KMS-11 (cell line): ENCODE results near the gene ARL4A.
"Not testable (repeated sequence)": the region's sequence is repeated elsewhere in the genome, so short reads cannot be mapped to it uniquely, and the experiment has no call there.

Experiments
- H2AFZ ChIP-seq: fragments of 200-600 bp; sonication (generic); 2 replicates; pipeline ENCODE4 v1.6.1; 2016; ENCODE audit warnings: antibody characterized with exemption, mixed run types, low read depth
- H3K27ac ChIP-seq: fragments of 200-600 bp; sonication (generic); 2 replicates; pipeline ENCODE4 v1.6.1; 2016; ENCODE audit warnings: mild to moderate bottlenecking, mixed run types
- H3K27me3 ChIP-seq: fragments of 200-600 bp; sonication (generic); 2 replicates; pipeline ENCODE4 v1.6.1; 2017; ENCODE audit warnings: mild to moderate bottlenecking, low read depth, mixed run types, moderate library complexity; ENCODE audit not compliant: insufficient read depth
- H3K36me3 ChIP-seq: fragments of 200-600 bp; sonication (generic); 2 replicates; pipeline ENCODE4 v1.6.1; 2017; ENCODE audit warnings: mild to moderate bottlenecking, mixed run types; ENCODE audit not compliant: insufficient read depth
- H3K4me1 ChIP-seq: fragments of 200-600 bp; sonication (generic); 2 replicates; pipeline ENCODE4 v1.6.1; 2016; ENCODE audit warnings: mild to moderate bottlenecking, low read depth, mixed run types; ENCODE audit not compliant: poor library complexity, severe bottlenecking
- H3K4me2 ChIP-seq: fragments of 200-600 bp; sonication (generic); 2 replicates; pipeline ENCODE4 v1.7.0; 2016; ENCODE audit warnings: mild to moderate bottlenecking, mixed run types
- H3K4me3 ChIP-seq: fragments of 200-600 bp; sonication (generic); IDR thresholded peaks from 2 replicates; pipeline ENCODE4 v1.6.1; 2017; ENCODE audit warnings: low read depth, low read length, mixed read lengths; ENCODE audit not compliant: insufficient read depth
- H3K79me2 ChIP-seq: fragments of 200-600 bp; sonication (generic); 2 replicates; pipeline ENCODE4 v1.6.1; 2016; ENCODE audit warnings: low read depth, mixed run types; ENCODE audit not compliant: insufficient read depth
- H3K9ac ChIP-seq: fragments of 200-600 bp; sonication (generic); 2 replicates; pipeline ENCODE4 v1.6.1; 2016; ENCODE audit warnings: mild to moderate bottlenecking, mixed run types
- H4K20me1 ChIP-seq: fragments of 200-600 bp; sonication (generic); 2 replicates; pipeline ENCODE4 v1.6.1; 2016; ENCODE audit warnings: mild to moderate bottlenecking, mixed run types; ENCODE audit not compliant: insufficient read depth
- CTCF ChIP-seq: fragments of 200-600 bp; sonication (generic); conservative IDR thresholded peaks from 2 replicates; pipeline ENCODE4 v1.6.1; 2017; ENCODE audit warnings: low read depth, mild to moderate bottlenecking, antibody characterized with exemption, low read length, moderate library complexity, mixed read lengths

The ARL4A gene

GRCh38 chr7:12650080-12650479 lies 37.4 kb upstream of the ARL4A start:
- no peak overlapping the region for H3K4me2 ChIP-seq
- H4K20me1 ChIP-seq = no peaks in the 10 kb centered on the region
- H3K4me1 ChIP-seq = no peaks in the 10 kb centered on the region
- H2AFZ ChIP-seq = no peak overlapping the region
- H3K9ac ChIP-seq = no peak overlapping the region
- TF ChIP-seq CTCF = no peak
- no peak overlapping the region for H3K4me3 ChIP-seq
- no peaks in the 10 kb centered on the region for H3K36me3 ChIP-seq
- H3K27ac ChIP-seq = no peak overlapping the region
- H3K27me3 ChIP-seq = no peaks in the 10 kb centered on the region
- H3K79me2 ChIP-seq = no peaks in the 10 kb centered on the region

- Histone ChIP-seq H3K79me2 (no peaks in the 10 kb centered on the region), H3K4me2 (no peak overlapping the region), H3K36me3 (no peaks in the 10 kb centered on the region), H3K27me3 (no peaks in the 10 kb centered on the region), H4K20me1 (no peaks in the 10 kb centered on the region), H3K9ac (no peak overlapping the region), H3K27ac (no peak overlapping the region), H3K4me1 (no peaks in the 10 kb centered on the region), H3K4me3 (no peak overlapping the region), H2AFZ (no peak overlapping the region)
- no peak for TF ChIP-seq CTCF
Measured at GRCh38 chr7:12653110-12653509, 34.3 kb upstream of the ARL4A start.

GRCh38 chr7:12653518-12653917 lies 33.9 kb upstream of the ARL4A start:
- Histone ChIP-seq H3K4me1 (no peaks in the 10 kb centered on the region), H3K9ac (no peak overlapping the region), H3K4me3 (no peak overlapping the region), H3K27me3 (no peaks in the 10 kb centered on the region), H3K36me3 (no peaks in the 10 kb centered on the region), H3K27ac (no peak overlapping the region), H3K4me2 (no peak overlapping the region), H3K79me2 (no peaks in the 10 kb centered on the region), H2AFZ (no peak overlapping the region), H4K20me1 (no peaks in the 10 kb centered on the region)
- TF ChIP-seq CTCF = no peak

GRCh38 chr7:12655161-12655560 lies 32.3 kb upstream of the ARL4A start:
- Histone ChIP-seq H2AFZ (no peak overlapping the region), H3K9ac (no peak overlapping the region)
- TF ChIP-seq CTCF = no peak

GRCh38 chr7:12660423-12660822 lies 27.0 kb upstream of the ARL4A start:
- H3K27ac ChIP-seq, H2AFZ ChIP-seq, H3K4me1 ChIP-seq, H3K27me3 ChIP-seq, H3K36me3 ChIP-seq, H4K20me1 ChIP-seq, H3K9ac ChIP-seq, H3K4me2 ChIP-seq, H3K79me2 ChIP-seq, H3K4me3 ChIP-seq: not testable (repeated sequence)

More at GRCh38 chr7:12655161-12655560, 32.3 kb upstream of the ARL4A start:
- H3K4me3 ChIP-seq = no peak overlapping the region
- H3K36me3 ChIP-seq = no peaks in the 10 kb centered on the region
- no peak overlapping the region for H3K27ac ChIP-seq
- no peaks in the 10 kb centered on the region for H4K20me1 ChIP-seq
- H3K79me2 ChIP-seq = no peaks in the 10 kb centered on the region
- H3K4me2 ChIP-seq = no peak overlapping the region
- no peaks in the 10 kb centered on the region for H3K27me3 ChIP-seq
- no peaks in the 10 kb centered on the region for H3K4me1 ChIP-seq

GRCh38 chr7:12660986-12661385 lies 26.4 kb upstream of the ARL4A start:
- not testable (repeated sequence) for H4K20me1 ChIP-seq, H3K36me3 ChIP-seq, H3K27me3 ChIP-seq, H3K79me2 ChIP-seq, H3K4me3 ChIP-seq, H3K4me1 ChIP-seq, H3K27ac ChIP-seq, H3K9ac ChIP-seq, H3K4me2 ChIP-seq, H2AFZ ChIP-seq
